Karpas-422 (cell line): ENCODE data around the gene UBE2C. TPM values are rescaled to one million over a fixed set of nuclear protein-coding genes. Genes with fewer than 3 reads are reported as not detected.

Experiments
- DNase-seq: peaks from one replicate; pipeline ENCODE4 v3.0.0-alpha.2; 2015
- H2AFZ ChIP-seq: fragments of 200-600 bp; sonication (generic); 2 replicates; pipeline ENCODE4 v1.6.1; 2014; ENCODE audit warnings: antibody characterized with exemption, low read length, mixed read lengths
- H3K27ac ChIP-seq: fragments of 200-600 bp; sonication (generic); 2 replicates; pipeline ENCODE4 v1.5.1; 2014; ENCODE audit warnings: mild to moderate bottlenecking, low read length, moderate library complexity
- H3K27me3 ChIP-seq: fragments of 200-600 bp; sonication (generic); 2 replicates; pipeline ENCODE4 v1.6.1; 2014; ENCODE audit warnings: low read length, mixed read lengths
- H3K36me3 ChIP-seq: fragments of 200-600 bp; sonication (generic); 2 replicates; pipeline ENCODE4 v1.6.1; 2014; ENCODE audit warnings: low read length, mixed read lengths; ENCODE audit not compliant: insufficient read depth
- H3K4me1 ChIP-seq: fragments of 200-600 bp; sonication (generic); 2 replicates; pipeline ENCODE4 v1.6.1; 2014; ENCODE audit warnings: mild to moderate bottlenecking, low read length, mixed read lengths
- H3K4me2 ChIP-seq: fragments of 200-600 bp; sonication (generic); 2 replicates; pipeline ENCODE4 v1.6.1; 2014; ENCODE audit warnings: low read length, low read depth, mild to moderate bottlenecking; ENCODE audit not compliant: poor library complexity, severe bottlenecking
- H3K4me3 ChIP-seq: fragments of 200-600 bp; sonication (generic); 2 replicates; pipeline ENCODE4 v1.5.1; 2014; ENCODE audit warnings: mild to moderate bottlenecking, antibody characterized with exemption, low read length, mixed read lengths
- H3K79me2 ChIP-seq: fragments of 200-600 bp; sonication (generic); 2 replicates; pipeline ENCODE4 v1.6.1; 2014; ENCODE audit warnings: mild to moderate bottlenecking, low read length, mixed read lengths
- H3K9ac ChIP-seq: fragments of 200-600 bp; sonication (generic); 2 replicates; pipeline ENCODE4 v1.6.0; 2014; ENCODE audit warnings: low read length
- H3K9me2 ChIP-seq: fragments of 200-600 bp; sonication (generic), shearing (Covaris generic); replicated peaks from 2 replicates; pipeline ENCODE4 v1.6.0; 2014; ENCODE audit warnings: mild to moderate bottlenecking, low read length, moderate library complexity; ENCODE audit not compliant: insufficient read depth
- H3K9me3 ChIP-seq: fragments of 300-700, 200-600 bp; sonication (generic); 2 replicates; pipeline ENCODE4 v1.6.1; 2014; ENCODE audit warnings: low read length, mixed read lengths
- H4K20me1 ChIP-seq: fragments of 200-600 bp; sonication (generic); 2 replicates; pipeline ENCODE4 v1.6.1; 2014; ENCODE audit warnings: mild to moderate bottlenecking, antibody characterized with exemption, low read length, low read depth; ENCODE audit not compliant: insufficient read depth
- total RNA-seq: library from RNA; depleted of rRNA; stranded (reverse); fragments of >200 nt; shearing (Covaris generic); gene quantifications from 2 replicates; pipeline ENCODE4 v1.2.3, GENCODE V29; 2014; ENCODE audit warnings: low replicate concordance

Gene UBE2C
- total RNA-seq, 1 experiment from 2014 or later = 141 TPM

GRCh38 chr20:45841407-45842129, 29.1 kb downstream of the UBE2C start:
- no peak overlapping the region for H3K4me3 ChIP-seq
- H2AFZ ChIP-seq = no peak overlapping the region
- no peak for DNase-seq
- peaks cover 18% of the 10 kb centered on the region for H3K4me1 ChIP-seq
- no peak overlapping the region for H3K9ac ChIP-seq
- no peak overlapping the region for H3K4me2 ChIP-seq
- no peak overlapping the region for H3K27ac ChIP-seq
- no peaks in the 10 kb centered on the region for H3K79me2 ChIP-seq
- H3K9me3 ChIP-seq = no peaks in the 10 kb centered on the region
- no peaks in the 10 kb centered on the region for H3K27me3 ChIP-seq
- H3K36me3 ChIP-seq = peaks cover 5% of the 10 kb centered on the region; the same call in 1 of the 2 replicates
- no peaks in the 10 kb centered on the region for H3K9me2 ChIP-seq
- H4K20me1 ChIP-seq = no peaks in the 10 kb centered on the region

GRCh38 chr20:45842169-45842812, 29.8 kb downstream of the UBE2C start:
- Histone ChIP-seq H3K9me3 (no peaks in the 10 kb centered on the region), H3K27me3 (no peaks in the 10 kb centered on the region), H3K9ac (peak overlapping the region; percentile 45), H3K4me1 (peaks cover 18% of the 10 kb centered on the region), H2AFZ (no peak overlapping the region), H3K36me3 (peaks cover 6% of the 10 kb centered on the region; the same call in 1 of the 2 replicates), H3K27ac (peak overlapping the region; percentile 69), H3K79me2 (no peaks in the 10 kb centered on the region), H3K4me3 (no peak overlapping the region), H3K4me2 (peak overlapping the region; percentile 35), H4K20me1 (no peaks in the 10 kb centered on the region), H3K9me2 (no peaks in the 10 kb centered on the region)
- DNase-seq = peak; percentile 84

DNA sequence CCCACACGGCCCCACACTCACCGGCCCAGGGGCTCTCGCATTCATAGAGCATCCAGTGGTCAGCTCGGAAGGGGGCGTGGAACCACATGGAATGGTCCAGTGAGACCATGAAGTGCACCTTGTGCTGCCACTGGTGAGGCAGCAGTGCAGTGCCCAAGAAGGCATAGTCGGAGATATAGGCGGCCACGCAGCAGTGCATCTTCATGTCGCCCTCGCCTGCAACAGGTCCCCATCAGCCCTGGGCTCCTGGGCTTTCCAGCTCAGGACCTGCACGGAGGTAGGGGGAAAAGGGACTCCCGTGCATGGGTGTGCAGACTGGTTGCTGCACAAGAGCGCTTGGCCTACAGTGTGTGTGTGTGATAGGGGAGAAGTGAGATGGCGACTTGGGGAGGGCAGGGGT, 31.1 kb downstream of the UBE2C start:
- peaks cover 18% of the 10 kb centered on the region for H3K4me1 ChIP-seq
- H3K36me3 ChIP-seq = peaks cover 6% of the 10 kb centered on the region; the same call in 1 of the 2 replicates
- H3K27ac ChIP-seq = no peak overlapping the region
- H3K4me3 ChIP-seq = no peak overlapping the region
- no peaks in the 10 kb centered on the region for H3K9me2 ChIP-seq
- H3K27me3 ChIP-seq = no peaks in the 10 kb centered on the region
- no peak overlapping the region for H3K9ac ChIP-seq
- no peak overlapping the region for H2AFZ ChIP-seq
- H4K20me1 ChIP-seq = no peaks in the 10 kb centered on the region
- H3K4me2 ChIP-seq = no peak overlapping the region
- H3K79me2 ChIP-seq = no peaks in the 10 kb centered on the region
- H3K9me3 ChIP-seq = no peaks in the 10 kb centered on the region
- DNase-seq = no peak

GRCh38 chr20:45845452-45845851, 33.0 kb downstream of the UBE2C start:
- Histone ChIP-seq H3K9ac (no peak overlapping the region), H3K4me3 (no peak overlapping the region), H3K9me2 (no peaks in the 10 kb centered on the region), H3K9me3 (no peaks in the 10 kb centered on the region), H2AFZ (no peak overlapping the region), H3K36me3 (peaks cover 9% of the 10 kb centered on the region; the same call in 1 of the 2 replicates), H3K79me2 (no peaks in the 10 kb centered on the region), H4K20me1 (no peaks in the 10 kb centered on the region), H3K27me3 (no peaks in the 10 kb centered on the region), H3K27ac (no peak overlapping the region), H3K4me1 (peaks cover 18% of the 10 kb centered on the region), H3K4me2 (no peak overlapping the region)
- no peak for DNase-seq

DNA sequence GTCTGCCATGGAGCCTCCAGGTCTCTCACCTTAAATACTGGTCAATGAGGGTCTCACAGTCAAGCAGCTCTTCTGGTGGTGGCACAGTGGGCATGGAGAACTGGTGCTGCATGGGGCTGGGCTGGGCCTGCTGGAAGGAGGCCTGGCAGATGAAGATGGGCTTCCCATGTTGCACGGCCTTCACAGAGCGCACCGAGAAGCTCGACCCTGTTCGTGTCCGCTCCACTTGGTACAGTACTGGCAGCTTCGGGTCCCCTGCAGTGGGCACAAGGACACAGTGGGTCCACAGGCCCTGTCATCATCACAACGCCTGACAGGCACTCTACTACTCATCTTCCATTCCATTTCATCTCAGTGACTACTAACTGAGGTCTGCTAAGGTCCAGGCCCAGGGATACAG, 36.0 kb downstream of the UBE2C start:
- H3K79me2 ChIP-seq = no peaks in the 10 kb centered on the region
- no peaks in the 10 kb centered on the region for H3K9me2 ChIP-seq

DNA sequence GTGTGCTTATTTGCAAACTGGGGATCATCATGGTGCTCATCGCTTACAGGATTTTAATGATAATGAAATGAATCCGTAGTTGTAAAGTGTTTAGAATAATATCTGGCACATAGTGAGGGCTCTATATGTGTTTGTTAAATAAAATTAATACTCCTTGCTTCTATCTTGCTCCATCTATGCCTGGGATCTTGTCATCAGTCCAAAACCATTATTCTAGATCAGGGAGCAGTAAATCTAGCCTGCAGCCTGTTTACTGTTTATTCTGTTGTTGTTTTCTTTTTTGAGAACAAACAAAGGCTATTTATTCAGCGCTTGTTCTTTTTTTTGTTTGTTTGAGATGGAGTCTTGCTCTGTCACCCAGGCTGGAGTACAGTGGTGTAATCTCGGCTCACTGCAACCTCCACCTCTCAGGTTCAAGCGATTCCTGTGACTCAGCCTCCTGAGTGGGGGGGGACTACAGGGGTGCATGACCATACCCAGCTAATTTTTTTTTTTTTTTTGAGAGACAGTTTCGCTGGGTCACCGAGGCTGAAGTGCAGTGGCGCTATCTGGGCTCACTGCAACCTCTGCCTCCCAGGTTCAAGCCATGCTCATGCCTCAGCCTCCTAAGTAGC, 36.6 kb downstream of the UBE2C start:
- H3K9me3 ChIP-seq = no peaks in the 10 kb centered on the region
- no peak overlapping the region for H3K4me2 ChIP-seq

More for the DNA sequence above, 36.0 kb downstream of the UBE2C start:
- Histone ChIP-seq H3K9ac (no peak overlapping the region), H3K36me3 (peaks cover 9% of the 10 kb centered on the region; the same call in 1 of the 2 replicates), H3K4me1 (peaks cover under 1% of the 10 kb centered on the region; the same call in 1 of the 2 replicates), H3K27me3 (no peaks in the 10 kb centered on the region), H3K4me2 (no peak overlapping the region), H3K4me3 (no peak overlapping the region), H3K9me3 (no peaks in the 10 kb centered on the region), H2AFZ (no peak overlapping the region), H3K27ac (no peak overlapping the region), H4K20me1 (no peaks in the 10 kb centered on the region)
- DNase-seq = no peak

DNA sequence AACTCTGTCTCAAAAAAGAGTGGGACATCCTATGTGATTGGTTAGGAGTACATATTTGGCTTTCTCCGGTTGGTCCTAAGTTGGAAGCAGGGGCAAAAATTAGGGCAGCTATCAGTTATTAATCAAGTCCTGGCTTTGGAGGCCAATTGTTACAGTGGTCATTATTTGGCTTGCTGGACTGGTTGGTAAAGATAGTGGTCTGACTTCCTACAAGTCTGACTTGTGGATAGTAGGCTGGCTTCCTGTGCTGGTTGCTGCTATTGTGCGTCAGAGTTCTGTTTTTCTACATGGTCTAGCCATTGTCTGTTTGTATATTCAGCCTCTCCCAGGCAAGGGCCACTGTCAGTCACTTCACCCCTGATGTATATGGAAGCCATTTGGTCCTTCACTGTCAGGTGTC, 37.8 kb downstream of the UBE2C start:
- peaks cover 11% of the 10 kb centered on the region; the same call in 1 of the 2 replicates for H3K36me3 ChIP-seq

More for the DNA sequence above, 36.6 kb downstream of the UBE2C start:
- Histone ChIP-seq H3K9me2 (no peaks in the 10 kb centered on the region), H3K79me2 (no peaks in the 10 kb centered on the region), H2AFZ (no peak overlapping the region), H3K4me3 (no peak overlapping the region), H3K27ac (no peak overlapping the region), H4K20me1 (no peaks in the 10 kb centered on the region), H3K9ac (no peak overlapping the region), H3K27me3 (no peaks in the 10 kb centered on the region), H3K36me3 (peaks cover 9% of the 10 kb centered on the region; the same call in 1 of the 2 replicates), H3K4me1 (no peaks in the 10 kb centered on the region)
- DNase-seq = no peak

GRCh38 chr20:45850926-45851325, 38.5 kb downstream of the UBE2C start:
- Histone ChIP-seq H3K36me3 (peaks cover 11% of the 10 kb centered on the region; the same call in 1 of the 2 replicates), H3K9ac (no peak overlapping the region), H4K20me1 (no peaks in the 10 kb centered on the region), H2AFZ (no peak overlapping the region), H3K4me1 (peaks cover 3% of the 10 kb centered on the region), H3K4me3 (no peak overlapping the region), H3K9me2 (no peaks in the 10 kb centered on the region), H3K9me3 (no peaks in the 10 kb centered on the region), H3K27me3 (no peaks in the 10 kb centered on the region), H3K27ac (no peak overlapping the region), H3K4me2 (no peak overlapping the region), H3K79me2 (peaks cover 12% of the 10 kb centered on the region)
- no peak for DNase-seq

More for the DNA sequence above, 37.8 kb downstream of the UBE2C start:
- Histone ChIP-seq H3K4me2 (no peak overlapping the region), H2AFZ (no peak overlapping the region), H3K79me2 (peaks cover 8% of the 10 kb centered on the region; the same call in 1 of the 2 replicates), H3K27me3 (no peaks in the 10 kb centered on the region), H3K9me2 (no peaks in the 10 kb centered on the region), H3K4me3 (no peak overlapping the region), H3K27ac (no peak overlapping the region), H3K9me3 (no peaks in the 10 kb centered on the region), H3K4me1 (no peaks in the 10 kb centered on the region), H4K20me1 (no peaks in the 10 kb centered on the region), H3K9ac (no peak overlapping the region)
- no peak for DNase-seq
